IPS-20b (cell line): Measurements from ENCODE around the gene INTS11.

Source experiments
- H3K27ac ChIP-seq: one replicate; pipeline ENCODE4 v1.5.1; 2013; ENCODE audit warnings: low read length
- H3K27me3 ChIP-seq: 2 replicates; pipeline ENCODE4 v1.6.1; 2013; ENCODE audit warnings: mild to moderate bottlenecking, low read length, inconsistent platforms; ENCODE audit not compliant: insufficient read depth
- H3K36me3 ChIP-seq: 2 replicates; pipeline ENCODE4 v1.6.1; 2013; ENCODE audit warnings: low read depth, mild to moderate bottlenecking, inconsistent platforms, low read length, moderate library complexity; ENCODE audit not compliant: insufficient read depth
- H3K4me1 ChIP-seq: 2 replicates; pipeline ENCODE4 v1.6.1; 2013; ENCODE audit warnings: mild to moderate bottlenecking, control low read depth, inconsistent platforms, low read length, moderate library complexity; ENCODE audit not compliant: insufficient read depth
- H3K4me3 ChIP-seq: 2 replicates; pipeline ENCODE4 v1.5.1; 2013; ENCODE audit warnings: mild to moderate bottlenecking, low read length, inconsistent platforms
- H3K9ac ChIP-seq: 2 replicates; pipeline ENCODE4 v1.6.1; 2013; ENCODE audit warnings: low read depth, mild to moderate bottlenecking, inconsistent platforms, low read length, moderate library complexity
- H3K9me3 ChIP-seq: 2 replicates; pipeline ENCODE4 v1.6.1; 2013; ENCODE audit warnings: mild to moderate bottlenecking, low read depth, low read length, inconsistent platforms; ENCODE audit not compliant: insufficient read depth

The INTS11 gene

GRCh38 chr1:1296070-1297061, 28.1 kb downstream of the INTS11 start:
- Histone ChIP-seq H3K4me3 (no peak overlapping the region), H3K36me3 (no peaks in the 10 kb centered on the region), H3K9me3 (no peaks in the 10 kb centered on the region), H3K4me1 (no peaks in the 10 kb centered on the region), H3K27me3 (no peaks in the 10 kb centered on the region), H3K9ac (no peak overlapping the region), H3K27ac (no peak overlapping the region)

DNA sequence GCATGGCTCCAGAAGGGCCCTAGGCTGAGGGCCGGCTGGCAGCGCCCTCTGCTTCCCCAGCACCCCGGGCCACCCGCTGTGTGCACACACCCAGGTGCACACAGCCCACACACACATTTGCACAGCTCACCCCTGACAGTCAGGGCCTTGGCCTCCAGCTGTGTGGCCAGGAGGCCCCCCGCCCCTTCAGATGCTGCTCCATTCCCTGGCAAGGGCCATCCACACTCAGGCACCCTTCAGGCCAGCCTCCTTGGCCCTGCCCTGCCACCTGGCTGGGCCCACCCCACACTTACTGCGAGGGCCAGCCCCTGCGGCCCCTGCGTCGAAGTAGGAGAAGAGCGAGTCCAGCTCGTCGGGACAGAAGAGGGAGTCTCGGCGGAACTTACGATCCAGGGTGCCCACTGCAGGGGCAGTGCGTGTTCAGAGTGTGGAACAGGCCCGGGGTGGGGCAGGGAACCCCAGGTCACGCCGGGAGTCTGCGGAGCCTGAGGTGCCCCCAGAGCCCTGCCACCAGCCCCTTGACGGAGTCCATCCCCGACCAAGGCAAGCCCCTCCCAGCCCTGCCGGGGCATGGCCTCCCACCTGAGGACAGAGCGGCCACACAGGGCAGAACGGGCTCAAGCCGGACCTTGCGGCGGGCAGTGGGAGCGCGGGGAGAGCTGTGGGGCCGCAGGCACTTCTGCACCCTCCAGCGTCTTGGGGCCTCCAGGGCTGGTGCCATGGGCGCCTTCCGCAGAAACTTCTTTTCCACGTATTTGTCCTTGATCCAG, 29.1 kb downstream of the INTS11 start:
- Histone ChIP-seq H3K36me3 (no peaks in the 10 kb centered on the region), H3K27ac (no peak overlapping the region), H3K4me1 (no peaks in the 10 kb centered on the region), H3K9ac (no peak overlapping the region), H3K27me3 (no peaks in the 10 kb centered on the region), H3K9me3 (no peaks in the 10 kb centered on the region), H3K4me3 (no peak overlapping the region)

DNA sequence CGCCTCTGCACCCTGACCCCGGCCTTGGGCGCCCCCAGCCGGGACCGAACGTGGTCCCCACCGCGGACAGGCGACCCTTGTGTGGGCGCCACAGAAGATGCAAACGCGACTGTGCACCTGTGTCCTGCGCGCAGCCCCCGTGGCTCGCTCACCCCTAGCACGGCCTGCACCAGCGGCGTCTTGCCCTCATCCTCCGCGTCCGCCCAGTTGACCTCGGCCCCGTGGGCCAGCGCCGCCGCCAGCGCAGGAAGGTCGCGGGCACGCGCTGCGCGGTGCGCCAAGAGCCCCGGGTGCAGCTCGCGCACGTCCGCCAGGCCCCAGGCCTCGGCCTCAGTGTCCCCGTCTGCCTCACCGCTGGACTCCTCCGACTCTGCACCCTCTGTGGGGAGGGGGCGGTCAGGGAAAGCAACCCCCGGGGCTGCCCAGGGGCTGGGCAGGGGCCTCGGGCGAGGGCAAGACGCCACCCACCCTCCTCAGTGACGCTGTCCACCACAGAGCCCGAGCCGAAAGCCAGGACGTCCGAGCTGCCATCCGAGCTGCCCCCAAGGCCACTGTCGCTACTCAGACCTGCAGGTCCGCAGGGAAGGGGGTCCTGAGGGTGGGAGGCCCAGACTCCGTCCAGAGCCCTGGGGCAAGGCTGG, 30.1 kb downstream of the INTS11 start:
- no peaks in the 10 kb centered on the region for H3K27me3 ChIP-seq
- no peak overlapping the region for H3K9ac ChIP-seq
- no peaks in the 10 kb centered on the region for H3K36me3 ChIP-seq
- no peak overlapping the region for H3K4me3 ChIP-seq
- no peak overlapping the region for H3K27ac ChIP-seq
- H3K4me1 ChIP-seq: no peaks in the 10 kb centered on the region
- H3K9me3 ChIP-seq: no peaks in the 10 kb centered on the region

DNA sequence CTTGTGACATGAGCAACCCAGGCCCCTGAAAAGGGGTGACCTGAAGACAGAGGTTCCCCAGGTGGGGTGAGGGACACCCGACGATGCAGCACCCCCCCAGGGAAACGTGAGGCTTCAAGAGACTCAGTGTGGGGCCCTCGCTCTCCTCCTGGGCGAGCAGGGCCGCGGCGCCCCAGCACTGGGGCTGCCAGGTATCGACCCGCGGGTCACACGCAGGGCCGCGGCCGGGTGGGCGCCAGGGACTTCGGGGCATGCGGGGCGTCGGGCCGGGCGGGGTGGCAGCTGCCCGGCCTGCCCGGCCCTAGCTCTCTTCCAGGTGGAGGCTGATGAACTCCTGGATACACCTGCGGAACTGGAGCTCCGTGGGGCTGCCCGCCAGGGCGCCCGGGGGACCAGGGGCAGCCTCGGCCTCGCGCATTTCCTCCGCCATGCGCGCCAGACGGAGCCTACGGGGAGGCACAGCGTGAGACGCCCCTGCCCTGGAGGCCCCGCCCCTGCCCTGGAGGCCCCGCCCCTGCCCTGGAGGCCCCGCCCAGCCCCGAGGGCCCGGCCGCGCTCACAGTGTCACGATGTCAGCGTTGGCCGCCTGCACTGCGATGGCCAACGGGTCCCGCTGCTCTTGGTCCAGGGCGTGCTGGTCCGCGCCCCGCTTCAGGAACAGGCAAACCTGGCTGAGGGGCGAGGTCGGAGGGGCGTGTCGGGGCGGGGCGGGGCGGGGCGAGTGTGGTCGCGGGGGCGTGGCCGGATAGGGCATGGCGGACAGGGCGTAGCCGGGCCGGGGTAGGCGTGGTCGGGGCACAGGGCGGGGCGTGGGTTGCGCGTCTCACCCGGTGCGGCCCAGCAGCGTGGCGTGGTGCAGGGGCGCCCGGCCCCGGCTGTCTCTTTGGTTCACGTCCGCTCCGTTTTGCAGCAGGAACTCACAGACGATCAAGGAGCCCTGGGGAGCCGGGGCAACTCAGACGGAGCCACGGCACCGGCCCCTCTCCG, 30.9 kb downstream of the INTS11 start:
- no peak overlapping the region for H3K9ac ChIP-seq
- no peak overlapping the region for H3K27ac ChIP-seq
- no peak overlapping the region for H3K4me3 ChIP-seq
- no peaks in the 10 kb centered on the region for H3K36me3 ChIP-seq
- H3K27me3 ChIP-seq: no peaks in the 10 kb centered on the region
- no peaks in the 10 kb centered on the region for H3K9me3 ChIP-seq
- no peaks in the 10 kb centered on the region for H3K4me1 ChIP-seq

DNA sequence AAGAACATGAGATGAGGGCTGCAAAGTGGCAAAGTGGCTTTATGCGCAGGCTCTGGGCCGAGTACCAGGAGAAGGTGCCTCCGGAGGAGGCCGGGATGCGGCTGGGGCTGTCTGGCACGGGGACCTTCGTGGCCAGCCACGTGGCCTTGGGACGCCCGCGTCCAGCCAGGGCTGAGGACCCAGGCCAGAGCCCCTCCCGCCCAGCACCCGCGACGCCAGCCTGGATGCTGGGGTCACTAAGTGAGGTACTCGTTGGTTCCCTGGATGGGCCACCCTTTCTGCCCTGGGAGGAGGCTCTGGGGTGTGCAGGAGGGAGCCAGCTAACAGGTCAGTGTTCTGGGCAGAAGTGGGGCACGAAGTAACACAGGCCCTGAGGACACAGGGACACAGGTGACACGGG, 31.6 kb downstream of the INTS11 start:
- H3K27me3 ChIP-seq: no peaks in the 10 kb centered on the region
- no peak overlapping the region for H3K27ac ChIP-seq
- no peaks in the 10 kb centered on the region for H3K4me1 ChIP-seq
- H3K9me3 ChIP-seq: no peaks in the 10 kb centered on the region
- H3K4me3 ChIP-seq: no peak overlapping the region
- H3K9ac ChIP-seq: no peak overlapping the region
- no peaks in the 10 kb centered on the region for H3K36me3 ChIP-seq

DNA sequence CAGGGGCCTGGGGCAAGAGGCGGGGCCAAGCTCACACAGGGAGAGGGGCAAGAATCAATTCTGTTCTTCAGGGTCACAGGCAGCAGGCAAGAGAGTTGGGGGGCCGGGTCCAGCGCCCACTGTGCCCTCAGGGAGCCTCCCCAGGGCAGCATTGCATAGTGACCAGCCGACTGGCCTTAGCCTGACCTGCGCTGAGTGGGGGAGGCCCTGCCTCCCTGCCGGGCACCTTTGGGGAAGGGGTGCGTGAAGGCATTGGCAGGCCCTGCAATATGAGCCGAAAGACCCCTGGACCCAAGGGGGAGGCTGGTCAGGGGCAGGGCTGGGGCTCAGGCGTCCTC, 32.0 kb downstream of the INTS11 start:
- no peaks in the 10 kb centered on the region for H3K36me3 ChIP-seq
- no peaks in the 10 kb centered on the region for H3K4me1 ChIP-seq
- H3K9me3 ChIP-seq: no peaks in the 10 kb centered on the region
- no peaks in the 10 kb centered on the region for H3K27me3 ChIP-seq
- H3K4me3 ChIP-seq: no peak overlapping the region
- H3K9ac ChIP-seq: no peak overlapping the region
- no peak overlapping the region for H3K27ac ChIP-seq

DNA sequence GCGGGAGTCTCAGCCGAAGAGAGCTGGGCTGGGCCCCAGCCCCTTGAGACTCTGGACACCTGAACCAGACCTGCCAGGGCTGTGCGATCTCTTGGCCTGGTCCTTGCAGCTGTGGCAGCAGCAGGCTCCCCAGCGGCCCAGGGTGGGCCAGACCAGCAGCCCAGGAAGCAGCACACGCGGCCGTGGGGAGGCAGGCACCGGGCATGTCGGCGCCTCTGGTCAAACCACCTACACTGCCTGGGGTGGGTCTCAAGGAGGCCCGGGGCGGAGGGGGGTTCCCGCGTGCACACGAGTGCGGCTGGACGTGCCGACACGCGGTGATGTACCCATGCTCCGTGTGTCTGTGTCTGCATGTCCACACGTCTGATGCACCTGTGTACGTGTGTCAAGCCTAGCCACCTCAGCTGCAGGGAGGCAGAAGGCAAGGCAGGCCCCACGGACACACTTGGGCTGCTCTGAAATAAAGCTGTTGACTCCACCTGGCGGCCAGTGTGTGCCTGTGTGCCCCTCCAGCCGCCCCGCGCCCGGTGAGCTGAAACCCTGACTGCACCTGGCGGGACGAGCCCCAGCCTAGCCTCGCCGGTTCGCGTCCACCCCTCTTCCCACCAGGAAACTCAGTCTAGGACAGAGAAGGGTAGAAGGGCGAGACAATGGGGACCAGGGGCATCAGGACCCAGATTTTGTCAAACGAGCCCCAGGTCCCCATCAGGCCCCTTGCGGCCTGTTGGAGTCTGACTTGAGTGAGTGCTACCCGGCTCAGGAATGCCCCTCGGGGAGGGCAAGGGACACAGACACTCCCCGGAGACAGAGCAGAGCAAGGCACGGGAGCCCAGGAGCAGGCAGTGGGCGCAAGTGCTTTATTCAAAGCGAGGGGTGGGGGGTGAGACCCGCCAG, 32.7 kb downstream of the INTS11 start:
- no peak overlapping the region for H3K9ac ChIP-seq
- no peak overlapping the region for H3K4me3 ChIP-seq
- H3K27ac ChIP-seq: no peak overlapping the region

GRCh38 chr1:1291023-1291528, 33.4 kb downstream of the INTS11 start:
- no peak overlapping the region for H3K9ac ChIP-seq
- no peaks in the 10 kb centered on the region for H3K27me3 ChIP-seq
- no peaks in the 10 kb centered on the region for H3K4me1 ChIP-seq
- no peak overlapping the region for H3K27ac ChIP-seq
- no peaks in the 10 kb centered on the region for H3K9me3 ChIP-seq
- H3K4me3 ChIP-seq: no peak overlapping the region
- no peaks in the 10 kb centered on the region for H3K36me3 ChIP-seq

More for the DNA sequence above, 32.7 kb downstream of the INTS11 start:
- Histone ChIP-seq H3K4me1 (no peaks in the 10 kb centered on the region), H3K9me3 (no peaks in the 10 kb centered on the region), H3K36me3 (no peaks in the 10 kb centered on the region), H3K27me3 (no peaks in the 10 kb centered on the region)

DNA sequence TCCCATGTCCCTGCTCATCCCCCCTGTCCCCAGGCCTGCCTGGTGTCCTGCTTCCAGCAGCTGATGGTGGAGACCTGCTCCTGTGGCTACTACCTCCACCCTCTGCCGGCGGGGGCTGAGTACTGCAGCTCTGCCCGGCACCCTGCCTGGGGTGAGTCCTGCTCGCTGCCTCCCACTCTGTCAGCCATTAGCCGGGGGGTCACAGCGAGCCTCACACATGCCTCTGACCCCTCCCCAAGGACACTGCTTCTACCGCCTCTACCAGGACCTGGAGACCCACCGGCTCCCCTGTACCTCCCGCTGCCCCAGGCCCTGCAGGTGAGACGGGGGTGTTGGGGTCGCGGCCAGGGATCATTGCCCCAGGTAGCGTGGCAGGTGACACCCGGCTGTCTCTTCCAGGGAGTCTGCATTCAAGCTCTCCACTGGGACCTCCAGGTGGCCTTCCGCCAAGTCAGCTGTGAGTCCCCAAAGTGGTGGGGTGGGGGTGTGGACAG, 34.2 kb downstream of the INTS11 start:
- no peaks in the 10 kb centered on the region for H3K36me3 ChIP-seq
- no peak overlapping the region for H3K27ac ChIP-seq
- H3K9ac ChIP-seq: no peak overlapping the region
- no peaks in the 10 kb centered on the region for H3K27me3 ChIP-seq
- no peaks in the 10 kb centered on the region for H3K9me3 ChIP-seq
- H3K4me3 ChIP-seq: no peak overlapping the region
- no peaks in the 10 kb centered on the region for H3K4me1 ChIP-seq
